HAP-1 (cell line): ENCODE measurements around the gene R3HDM1.
"Not testable (repeated sequence)": the region's sequence is repeated elsewhere in the genome, so short reads cannot be mapped to it uniquely, and the experiment has no call there.

Experiments
- DNase-seq, 2 experiments: peaks; one replicate each; pipeline ENCODE4 v3.0.0-alpha.2; 2016 to 2020; ENCODE audit warnings: low spot score in 2 of 2
- H3K27me3 ChIP-seq: fragments of 250-450 bp; sonication (Bioruptor Pico); 2 replicates; pipeline ENCODE4 v1.5.1; 2020; ENCODE audit warnings: low read depth, mild to moderate bottlenecking, moderate library complexity
- H3K36me3 ChIP-seq: fragments of 250-450 bp; sonication (Bioruptor Pico); replicated peaks from 2 replicates; pipeline ENCODE4 v1.5.1; 2020; ENCODE audit warnings: mild to moderate bottlenecking
- H3K4me1 ChIP-seq: fragments of 250-450 bp; sonication (Bioruptor Pico); 2 replicates; pipeline ENCODE4 v1.5.1; 2020; ENCODE audit warnings: mild to moderate bottlenecking
- H3K4me3 ChIP-seq: fragments of 250-450 bp; sonication (Bioruptor Pico); 2 replicates; pipeline ENCODE4 v1.5.1; 2020; ENCODE audit warnings: mild to moderate bottlenecking, moderate library complexity
- H3K9me3 ChIP-seq: fragments of 250-450 bp; sonication (Bioruptor Pico); 2 replicates; pipeline ENCODE4 v1.5.1; 2020; ENCODE audit warnings: mild to moderate bottlenecking, moderate library complexity
- in situ Hi-C: fragments of 300-500 bp; cut with MboI; formaldehyde crosslinking; loops from 3 replicates; pipeline ENCODE4 v1.14.3; 2020; ENCODE audit warnings: low sequenced_read_pairs, inconsistent platforms, mixed read lengths

The R3HDM1 gene

DNA sequence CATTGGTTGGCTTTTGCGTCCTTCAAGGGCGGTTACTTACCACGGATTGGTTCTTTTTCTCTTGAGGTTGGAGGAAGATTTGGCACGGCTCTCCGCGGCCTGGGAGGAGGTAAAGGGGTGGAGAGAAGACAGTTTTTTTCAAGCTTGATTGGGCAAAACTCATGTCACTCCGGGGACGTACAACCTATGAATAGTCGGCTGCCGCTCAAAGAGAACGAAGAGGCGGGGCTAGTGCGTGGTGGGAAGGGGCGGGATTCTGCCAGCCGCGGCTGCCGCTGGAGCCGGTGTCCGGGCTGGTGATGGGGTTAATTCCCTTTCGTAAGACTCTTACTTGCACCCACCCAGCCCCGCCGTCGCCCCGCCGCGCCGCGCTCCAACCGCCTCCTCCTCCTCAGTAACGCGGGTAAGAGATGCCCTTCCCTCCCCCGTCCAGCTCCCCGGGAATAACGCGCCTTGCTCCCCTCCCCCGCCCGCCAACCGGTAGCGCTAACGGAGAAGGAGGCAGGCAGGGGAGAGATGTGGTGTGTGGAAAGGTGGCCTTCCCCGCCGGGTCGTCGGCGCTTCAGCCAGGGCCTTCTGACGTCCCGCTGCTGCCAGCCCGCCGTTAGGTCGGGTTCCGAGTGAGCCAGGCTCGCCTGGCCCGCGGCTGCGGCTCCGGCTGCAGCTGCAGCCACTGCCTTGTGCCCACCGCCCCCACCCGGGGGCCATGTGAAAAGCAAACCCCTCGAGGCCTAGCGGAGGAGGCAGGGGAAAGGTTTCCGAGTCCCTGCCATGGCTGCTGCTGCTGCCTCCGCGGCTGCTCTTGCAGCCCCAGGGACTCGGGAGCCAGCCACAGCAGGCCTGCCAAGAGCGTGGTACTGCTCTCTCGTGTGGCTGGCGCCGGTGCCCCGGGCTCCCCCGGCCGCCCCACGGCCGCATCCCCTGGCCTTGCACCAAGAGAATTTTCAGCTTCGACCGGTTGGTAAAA lies at the start of gene R3HDM1:
TSS of gene R3HDM1 (plus strand) at position 254 of the 967 bp plus-strand sequence. CDS start 73,362 bp downstream, outside the sequence.
- Histone ChIP-seq H3K36me3 (0 out of 2 replicates have a peak, but pooled peaks cover 4% of the 10 kb centered on the region), H3K4me1 (peaks cover 32% of the 10 kb centered on the region), H3K4me3 (peak within 1 kb of the TSS; percentile 75), H3K9me3 (0 out of 2 replicates have a peak, but pooled peaks cover 3% of the 10 kb centered on the region), H3K27me3 (no peaks in the 10 kb centered on the region)
- peak; percentile 98 to 99 for DNase-seq
- in situ Hi-C loops: no loop called here

DNA sequence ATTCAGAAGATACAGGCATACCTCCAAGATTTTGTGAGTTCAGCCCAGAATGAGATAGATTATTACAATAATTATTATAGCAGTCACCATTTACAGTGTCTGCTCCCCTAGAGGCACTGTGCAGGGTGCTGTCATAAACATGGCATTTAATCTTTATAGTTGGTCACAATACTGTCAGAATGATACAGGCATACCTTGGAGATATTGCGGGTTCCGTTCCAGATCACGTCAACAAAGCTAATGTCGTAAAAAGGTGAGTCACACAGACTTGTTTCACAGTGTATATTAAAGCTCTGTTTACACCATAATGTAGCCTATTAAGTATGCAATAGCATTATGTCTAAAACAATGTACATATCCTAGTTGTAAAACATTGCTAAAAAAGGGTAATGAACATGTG lies 45.8 kb upstream of the R3HDM1 start:
- no peak overlapping the region for H3K4me3 ChIP-seq
- no peaks in the 10 kb centered on the region for H3K4me1 ChIP-seq
- H3K9me3 ChIP-seq: no peaks in the 10 kb centered on the region; the same call in 1 of the 2 replicates
- H3K27me3 ChIP-seq: no peaks in the 10 kb centered on the region
- DNase-seq: no peak
- no peaks in the 10 kb centered on the region; the same call in 1 of the 2 replicates for H3K36me3 ChIP-seq
- in situ Hi-C loops: no loop called here

DNA sequence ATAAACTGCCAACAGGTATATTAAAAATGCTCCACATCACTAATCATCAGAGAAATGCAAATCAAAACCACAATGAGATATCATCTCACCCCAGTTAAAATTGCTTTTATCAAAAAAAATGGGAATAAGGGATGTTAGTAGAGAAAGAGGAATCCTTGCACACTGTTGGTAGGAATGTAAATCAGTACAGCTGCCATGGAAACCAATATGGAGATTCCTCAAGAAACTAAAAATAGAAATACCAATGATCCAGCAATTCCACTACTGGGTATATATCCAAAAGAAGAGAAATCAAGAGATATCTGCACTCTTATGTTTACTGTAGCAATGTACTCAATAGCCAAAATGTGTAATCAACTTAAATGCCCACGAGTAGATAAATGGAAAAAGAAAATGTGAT lies 40.9 kb upstream of the R3HDM1 start:
- DNase-seq: no peak
- H3K4me1 ChIP-seq: no peaks in the 10 kb centered on the region
- no peaks in the 10 kb centered on the region for H3K27me3 ChIP-seq
- in situ Hi-C loops: no loop called here
- no peak overlapping the region for H3K4me3 ChIP-seq
- no peaks in the 10 kb centered on the region for H3K9me3 ChIP-seq
- no peaks in the 10 kb centered on the region; the same call in 1 of the 2 replicates for H3K36me3 ChIP-seq

DNA sequence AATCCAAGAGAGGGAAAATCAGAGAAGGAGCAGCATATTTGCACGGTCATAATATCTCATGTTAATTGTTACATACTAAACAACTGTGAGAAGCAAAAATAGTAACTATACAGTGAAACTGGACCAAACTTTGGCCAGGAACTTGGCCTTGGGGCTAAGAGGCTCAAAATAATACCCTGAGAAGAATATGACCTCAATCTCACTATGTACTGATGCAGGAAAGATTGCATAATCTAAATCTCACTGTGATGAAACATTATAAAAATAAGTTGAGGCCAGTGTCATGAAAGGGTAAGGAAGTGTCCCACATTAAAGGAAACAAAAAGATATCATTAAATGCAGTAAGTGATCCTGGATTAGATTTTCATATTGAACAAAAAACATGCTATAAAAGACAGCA lies 36.8 kb upstream of the R3HDM1 start:
- DNase-seq: no peak
- H3K4me3 ChIP-seq: no peak overlapping the region
- H3K9me3 ChIP-seq: 0 out of 2 replicates have a peak, but pooled peaks cover 8% of the 10 kb centered on the region
- no peaks in the 10 kb centered on the region; the same call in 1 of the 2 replicates for H3K36me3 ChIP-seq
- H3K4me1 ChIP-seq: no peaks in the 10 kb centered on the region
- in situ Hi-C loops: no loop called here
- H3K27me3 ChIP-seq: no peaks in the 10 kb centered on the region

DNA sequence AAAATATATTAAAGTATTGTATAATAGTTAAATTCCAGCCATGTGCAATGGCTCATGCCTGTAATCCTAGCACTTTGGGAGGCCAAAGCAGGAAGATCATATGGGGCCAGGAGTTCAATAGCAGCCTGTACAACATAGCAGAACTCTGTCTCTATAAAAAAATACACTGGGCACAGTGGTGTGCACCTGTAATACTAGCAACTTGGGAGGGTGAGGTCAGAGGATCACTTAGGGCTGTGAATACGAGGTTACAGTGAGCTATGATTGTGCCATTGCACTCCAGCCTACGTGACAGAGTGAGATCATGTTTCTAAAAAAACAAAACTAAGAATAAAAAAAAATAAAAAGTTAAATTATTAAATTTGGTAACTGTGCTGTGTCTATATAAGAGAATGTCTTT lies 36.4 kb upstream of the R3HDM1 start:
- H3K4me1 ChIP-seq: no peaks in the 10 kb centered on the region
- DNase-seq: no peak
- no peaks in the 10 kb centered on the region for H3K27me3 ChIP-seq
- H3K9me3 ChIP-seq: 0 out of 2 replicates have a peak, but pooled peaks cover 8% of the 10 kb centered on the region
- in situ Hi-C loops: no loop called here
- peaks cover 4% of the 10 kb centered on the region; the same call in 1 of the 2 replicates for H3K36me3 ChIP-seq
- no peak overlapping the region for H3K4me3 ChIP-seq

DNA sequence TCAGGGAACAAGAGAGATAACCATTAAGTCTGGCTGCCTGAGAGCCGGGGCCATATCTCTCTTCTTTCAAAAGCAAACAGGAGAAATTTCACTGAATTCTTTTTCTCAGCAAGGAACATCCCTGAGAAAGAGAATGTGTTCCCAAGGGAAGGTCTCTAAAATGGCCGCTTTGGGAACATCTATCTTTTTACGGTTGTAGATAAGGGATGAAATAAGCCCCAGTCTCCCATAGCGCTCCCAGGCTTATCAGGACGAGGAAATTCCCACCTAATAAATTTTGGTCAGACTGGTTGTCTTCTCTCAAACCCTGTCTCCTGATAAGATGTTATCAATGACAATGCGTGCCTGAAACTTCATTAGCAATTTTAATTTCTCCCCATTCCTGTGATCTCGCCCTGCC lies 32.7 kb upstream of the R3HDM1 start:
- H3K4me3 ChIP-seq, H3K9me3 ChIP-seq, in situ Hi-C loops, DNase-seq, H3K4me1 ChIP-seq, H3K27me3 ChIP-seq: not testable (repeated sequence)
- peaks cover 14% of the 10 kb centered on the region for H3K36me3 ChIP-seq

DNA sequence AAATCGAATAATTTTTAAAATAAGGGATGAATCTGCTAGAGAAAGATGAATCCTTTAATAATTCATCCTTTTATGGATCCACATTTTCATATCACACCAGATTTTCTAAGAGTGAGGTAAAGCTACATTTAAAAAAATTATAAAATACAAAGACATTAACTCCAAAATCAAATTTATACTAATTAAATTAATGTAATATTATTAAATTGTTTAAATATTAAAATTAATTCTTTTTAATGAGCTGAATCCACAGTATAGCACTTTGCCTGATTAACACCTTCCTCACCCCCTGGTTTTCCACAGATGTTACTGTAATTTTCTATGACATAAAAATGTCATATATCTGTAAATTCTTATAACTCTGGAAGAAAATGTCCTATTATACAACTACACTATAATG lies 26.5 kb upstream of the R3HDM1 start:
- Histone ChIP-seq H3K4me3 (no peak overlapping the region), H3K27me3 (no peaks in the 10 kb centered on the region), H3K4me1 (no peaks in the 10 kb centered on the region), H3K9me3 (no peaks in the 10 kb centered on the region), H3K36me3 (peaks cover 11% of the 10 kb centered on the region)
- no peak for DNase-seq
- in situ Hi-C loops: no loop called here

DNA sequence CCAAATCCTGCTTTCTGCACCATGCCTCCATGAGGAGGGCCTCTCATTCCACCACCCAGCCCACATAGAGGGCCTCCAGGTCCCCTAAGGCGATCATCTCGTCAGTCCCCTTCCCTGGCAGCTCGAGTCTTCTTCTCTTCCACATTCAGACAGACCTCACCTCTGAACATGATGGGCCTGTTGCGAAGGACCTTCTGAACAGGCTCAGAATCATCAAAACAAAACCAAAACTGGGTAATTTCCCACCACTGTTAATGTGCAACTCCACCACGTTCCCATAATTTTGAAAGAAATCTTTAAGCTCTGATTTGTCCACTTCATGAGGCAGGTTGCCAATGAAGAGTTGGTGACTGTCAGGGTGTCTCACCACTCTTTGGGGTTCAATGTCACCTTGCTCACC lies 20.7 kb upstream of the R3HDM1 start:
- Histone ChIP-seq H3K4me1 (no peaks in the 10 kb centered on the region), H3K4me3 (no peak overlapping the region), H3K36me3 (no peaks in the 10 kb centered on the region), H3K9me3 (no peaks in the 10 kb centered on the region), H3K27me3 (no peaks in the 10 kb centered on the region)
- in situ Hi-C loops: no loop called here
- no peak for DNase-seq

DNA sequence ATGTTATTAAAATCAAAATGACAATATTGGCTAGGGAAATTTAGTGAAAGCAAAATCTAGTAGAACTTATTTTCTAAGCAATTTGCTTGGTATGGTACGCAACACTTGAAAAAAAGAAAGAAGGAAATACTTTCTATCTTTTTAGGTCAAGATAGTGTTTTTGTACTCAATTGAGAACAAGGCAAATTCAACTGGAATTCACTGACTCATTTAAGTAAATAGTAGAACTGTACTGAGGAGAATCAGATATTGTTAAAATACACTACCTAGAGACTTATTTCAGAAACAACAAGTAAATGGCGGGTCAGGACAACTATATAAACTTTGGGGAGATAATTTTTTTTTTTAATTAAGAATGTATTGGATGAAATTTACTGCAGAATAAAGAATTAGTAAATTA lies 19.2 kb upstream of the R3HDM1 start:
- Histone ChIP-seq H3K9me3 (peaks cover 7% of the 10 kb centered on the region; the same call in 1 of the 2 replicates), H3K27me3 (no peaks in the 10 kb centered on the region), H3K4me1 (no peaks in the 10 kb centered on the region), H3K36me3 (no peaks in the 10 kb centered on the region), H3K4me3 (no peak overlapping the region)
- in situ Hi-C loops: no loop called here
- DNase-seq: no peak

DNA sequence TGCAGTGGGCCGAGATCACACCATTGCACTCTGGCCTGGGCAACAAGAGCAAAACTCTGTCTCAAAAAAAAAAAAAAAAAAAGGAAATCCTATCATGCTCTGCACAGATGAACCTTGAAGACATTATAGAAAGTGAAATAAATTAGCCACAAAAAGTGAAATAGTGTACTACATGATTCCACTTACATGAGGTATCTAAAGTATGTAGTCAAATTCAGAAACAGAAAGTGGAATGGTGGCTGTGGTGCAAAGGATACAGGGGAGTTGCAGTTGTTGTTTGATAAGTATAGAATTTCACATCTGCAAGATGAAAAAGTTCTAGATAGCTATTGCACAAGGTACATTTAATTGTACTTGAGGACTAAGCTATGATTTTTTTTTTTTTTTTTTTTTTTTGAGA lies 5.5 kb upstream of the R3HDM1 start:
- H3K36me3 ChIP-seq: no peaks in the 10 kb centered on the region; the same call in 1 of the 2 replicates
- H3K9me3 ChIP-seq: no peaks in the 10 kb centered on the region
- no peak overlapping the region for H3K4me3 ChIP-seq
- H3K4me1 ChIP-seq: peaks cover 19% of the 10 kb centered on the region
- no peak for DNase-seq
- in situ Hi-C loops: no loop called here
- no peaks in the 10 kb centered on the region for H3K27me3 ChIP-seq

DNA sequence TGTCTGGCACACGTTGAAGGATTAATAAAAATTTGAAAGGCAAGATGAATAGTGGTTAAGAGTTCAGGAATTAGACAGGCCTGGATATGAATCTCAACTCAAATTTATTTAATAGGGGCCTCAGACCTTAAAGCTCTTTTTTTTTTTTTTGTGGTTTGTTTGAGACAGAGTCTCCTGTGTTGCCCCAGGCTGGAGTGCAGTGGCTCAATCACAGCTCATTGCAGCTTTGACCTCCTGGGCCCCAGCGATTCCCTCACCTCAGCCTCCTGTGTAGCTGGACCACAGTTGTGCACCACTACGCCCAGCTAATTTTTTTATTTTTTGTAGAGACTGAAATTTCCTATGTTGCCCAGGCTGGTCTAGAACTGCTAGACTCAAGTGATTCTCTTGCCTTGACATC lies 3.3 kb upstream of the R3HDM1 start:
- Histone ChIP-seq H3K4me1 (peaks cover 23% of the 10 kb centered on the region), H3K27me3 (no peaks in the 10 kb centered on the region), H3K9me3 (no peaks in the 10 kb centered on the region), H3K36me3 (no peaks in the 10 kb centered on the region), H3K4me3 (no peak overlapping the region)
- DNase-seq: no peak
- in situ Hi-C loops: no loop called here

DNA sequence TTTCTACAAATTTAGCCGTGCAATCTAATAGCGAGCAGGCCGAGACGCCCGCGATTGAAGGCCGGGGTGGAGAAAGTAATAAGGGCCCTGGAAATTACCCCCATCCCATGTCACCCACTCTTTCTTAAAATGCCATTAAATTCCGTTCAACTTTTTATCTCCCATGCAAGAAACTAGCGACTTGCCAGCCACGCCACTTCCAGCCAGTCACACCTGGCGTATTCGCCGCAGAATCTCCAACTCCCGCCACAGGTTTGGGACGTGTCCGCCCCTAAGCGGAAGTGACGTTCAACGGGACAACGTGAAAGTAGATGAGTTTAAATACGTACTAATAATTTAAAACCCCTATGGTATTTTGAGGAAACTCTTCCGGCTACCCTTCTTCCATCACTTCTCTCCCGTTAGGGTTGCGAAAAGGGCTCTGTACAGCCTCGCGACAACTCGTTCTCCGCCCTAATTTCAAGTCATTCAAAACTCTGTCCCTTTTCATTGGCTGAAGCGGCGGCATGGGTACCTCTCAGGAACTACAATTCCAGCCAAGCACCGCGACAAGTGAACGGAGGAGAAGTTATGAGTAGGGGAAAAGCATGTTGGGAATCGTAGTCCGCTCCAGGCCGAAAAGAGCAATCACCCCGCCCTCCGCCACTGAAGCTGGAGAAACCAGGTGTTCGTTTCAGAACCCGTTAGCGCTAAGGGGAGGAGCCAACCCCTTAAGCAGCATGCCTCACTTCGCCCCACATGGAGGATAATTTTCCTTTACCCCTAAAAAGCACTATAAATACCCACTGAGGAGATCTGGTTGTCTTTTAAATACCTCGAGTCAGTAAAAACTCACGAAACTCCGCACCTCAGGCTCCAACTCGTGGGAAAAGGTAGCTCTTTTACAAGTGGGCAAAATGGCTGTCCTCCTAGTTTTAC lies 712 bp upstream of the R3HDM1 start, which contains the start of gene ZRANB3:
TSS of gene ZRANB3 (minus strand) at position 906 of the 918 bp plus-strand sequence.
- H3K4me1 ChIP-seq: peaks cover 32% of the 10 kb centered on the region
- DNase-seq: peak; percentile 97 to 98
- H3K27me3 ChIP-seq: no peaks in the 10 kb centered on the region
- in situ Hi-C loops: no loop called here
- 0 out of 2 replicates have a peak, but pooled peaks cover 4% of the 10 kb centered on the region for H3K36me3 ChIP-seq
- H3K9me3 ChIP-seq: 0 out of 2 replicates have a peak, but pooled peaks cover 2% of the 10 kb centered on the region
- peak within 1 kb of the TSS; percentile 75 for H3K4me3 ChIP-seq

DNA sequence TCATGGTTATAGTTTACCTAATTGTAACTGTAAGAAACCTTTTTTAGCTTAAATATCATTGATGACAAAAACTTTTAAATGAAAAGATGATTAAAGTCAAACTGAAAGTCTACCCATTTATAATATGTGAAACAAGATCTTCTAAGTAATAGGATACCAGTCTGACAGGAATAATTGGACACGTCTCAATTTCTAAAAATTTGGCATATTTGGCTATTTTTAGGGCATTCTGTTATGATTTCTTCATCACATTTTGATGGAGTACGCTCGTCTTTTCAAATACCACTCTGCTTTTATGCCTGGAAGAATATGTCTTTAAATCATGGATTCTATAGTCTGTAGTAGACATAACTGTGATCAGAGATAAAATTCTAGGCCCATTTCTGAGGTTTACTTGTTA lies 1.3 kb downstream of the R3HDM1 start:
- Histone ChIP-seq H3K4me3 (peak overlapping the region; percentile 75), H3K9me3 (0 out of 2 replicates have a peak, but pooled peaks cover 6% of the 10 kb centered on the region), H3K27me3 (no peaks in the 10 kb centered on the region), H3K36me3 (0 out of 2 replicates have a peak, but pooled peaks cover 4% of the 10 kb centered on the region), H3K4me1 (peaks cover 32% of the 10 kb centered on the region)
- DNase-seq: no peak
- in situ Hi-C loops: no loop called here
